GM19438 (cell line): ENCODE results near the gene MMP17.
"Not testable (repeated sequence)": the region's sequence is repeated elsewhere in the genome, so short reads cannot be mapped to it uniquely, and the experiment has no call there.

Source experiments
- ATAC-seq: cut with Tn5 transposase; IDR thresholded peaks from one replicate; pipeline ENCODE4 v1.9.1; 2021; ENCODE audit warnings: low read depth; ENCODE audit not compliant: unreplicated experiment

MMP17 gene

GRCh38 chr12:131799828-131800593 lies 28.2 kb upstream of the MMP17 start:
- ATAC-seq = no peak

GRCh38 chr12:131800594-131801135 lies 27.5 kb upstream of the MMP17 start:
- ATAC-seq = no peak

- no peak for ATAC-seq
Measured at GRCh38 chr12:131801254-131801866, 26.8 kb upstream of the MMP17 start.

GRCh38 chr12:131803961-131804521 lies 24.2 kb upstream of the MMP17 start:
- ATAC-seq = no peak

- no peak for ATAC-seq
Measured at GRCh38 chr12:131805421-131805820, 22.8 kb upstream of the MMP17 start.

- ATAC-seq = no peak
Measured at GRCh38 chr12:131806674-131807073, 21.5 kb upstream of the MMP17 start.

GRCh38 chr12:131808744-131809371 lies 19.3 kb upstream of the MMP17 start:
- ATAC-seq = no peak

GRCh38 chr12:131809476-131810254 lies 18.5 kb upstream of the MMP17 start:
- ATAC-seq = not testable (repeated sequence)

- no peak for ATAC-seq
Measured at GRCh38 chr12:131810726-131811125, 17.5 kb upstream of the MMP17 start.

GRCh38 chr12:131815131-131815530 lies 13.1 kb upstream of the MMP17 start:
- ATAC-seq = no peak

GRCh38 chr12:131816495-131816894 lies 11.7 kb upstream of the MMP17 start:
- no peak for ATAC-seq

- ATAC-seq = no peak
Measured at GRCh38 chr12:131817241-131817640, 11.0 kb upstream of the MMP17 start.

- ATAC-seq = no peak
Measured at GRCh38 chr12:131818821-131819585, 9.2 kb upstream of the MMP17 start.

- no peak for ATAC-seq
Measured at GRCh38 chr12:131824450-131824849, 3.7 kb upstream of the MMP17 start.

GRCh38 chr12:131825146-131825892 lies 2.9 kb upstream of the MMP17 start:
- no peak for ATAC-seq

GRCh38 chr12:131826097-131826928 lies 1.9 kb upstream of the MMP17 start:
- ATAC-seq = no peak

GRCh38 chr12:131828671-131829355 lies 620 bp downstream of the MMP17 start:
- no peak for ATAC-seq

GRCh38 chr12:131829356-131829747 lies 1.2 kb downstream of the MMP17 start:
- ATAC-seq = no peak
